MM.1S (cell line): ENCODE results near the gene DUSP8.
"Not testable (repeated sequence)": the region's sequence is repeated elsewhere in the genome, so short reads cannot be mapped to it uniquely, and the experiment has no call there.

Experiments used
- DNase-seq: peaks from one replicate; pipeline ENCODE4 v3.0.0-alpha.2; 2015
- H2AFZ ChIP-seq: fragments of 300-600 bp; sonication (generic); 2 replicates; pipeline ENCODE4 v1.6.0; 2016; ENCODE audit warnings: antibody characterized with exemption, low read length
- H3F3A ChIP-seq: fragments of 300-600 bp; sonication (generic); 2 replicates; pipeline ENCODE4 v1.6.1; 2016; ENCODE audit warnings: mild to moderate bottlenecking, antibody characterized with exemption, low read length, moderate library complexity, mixed read lengths; ENCODE audit not compliant: insufficient read depth
- H3K27ac ChIP-seq: fragments of 300-600 bp; sonication (generic); 2 replicates; pipeline ENCODE4 v1.5.1; 2016; ENCODE audit warnings: mild to moderate bottlenecking, low read length
- H3K27me3 ChIP-seq: fragments of 300-600 bp; sonication (generic); replicated peaks from 2 replicates; pipeline ENCODE4 v1.6.0; 2016; ENCODE audit warnings: low read length; ENCODE audit not compliant: insufficient read depth
- H3K36me3 ChIP-seq: fragments of 300-600 bp; sonication (generic); replicated peaks from 2 replicates; pipeline ENCODE4 v1.6.1; 2016; ENCODE audit warnings: mild to moderate bottlenecking, low read length, mixed read lengths; ENCODE audit not compliant: insufficient read depth
- H3K4me1 ChIP-seq: fragments of 300-600 bp; sonication (generic); 2 replicates; pipeline ENCODE4 v1.6.1; 2016; ENCODE audit warnings: low read length, mixed read lengths
- H3K4me2 ChIP-seq: fragments of 300-600 bp; sonication (generic); 2 replicates; pipeline ENCODE4 v1.6.0; 2016; ENCODE audit warnings: low read depth, low read length
- H3K4me3 ChIP-seq: fragments of 300-600 bp; sonication (generic); 2 replicates; pipeline ENCODE4 v1.5.1; 2016; ENCODE audit warnings: low read length, mixed read lengths
- H3K79me2 ChIP-seq: fragments of 300-600 bp; sonication (generic); 2 replicates; pipeline ENCODE4 v1.6.1; 2016; ENCODE audit warnings: mixed run types, low read length, mixed read lengths
- H3K9ac ChIP-seq: fragments of 300-600 bp; sonication (generic); 2 replicates; pipeline ENCODE4 v1.6.1; 2016; ENCODE audit warnings: low read length, mixed read lengths
- H3K9me2 ChIP-seq: fragments of 300-600 bp; sonication (generic); replicated peaks from 2 replicates; pipeline ENCODE4 v1.6.1; 2016; ENCODE audit warnings: mild to moderate bottlenecking, low read length, mixed read lengths; ENCODE audit not compliant: insufficient read depth
- H3K9me3 ChIP-seq: fragments of 300-600 bp; sonication (generic); replicated peaks from 2 replicates; pipeline ENCODE4 v1.6.1; 2016; ENCODE audit warnings: mild to moderate bottlenecking, low read length, mixed read lengths; ENCODE audit not compliant: insufficient read depth
- H4K20me1 ChIP-seq: fragments of 300-600 bp; sonication (generic); 2 replicates; pipeline ENCODE4 v1.6.1; 2016; ENCODE audit warnings: mild to moderate bottlenecking, low read length, moderate library complexity, mixed read lengths; ENCODE audit not compliant: insufficient read depth
- EZH2 ChIP-seq: fragments of 300-600 bp; sonication (generic); optimal IDR thresholded peaks from 2 replicates; pipeline ENCODE3; 2017; ENCODE audit warnings: low read depth, mild to moderate bottlenecking, antibody characterized with exemption, low read length, mixed read lengths
- EZH2phosphoT487 ChIP-seq: fragments of 300-600 bp; sonication (generic); IDR thresholded peaks from 2 replicates; pipeline ENCODE4 v1.6.1; 2018; ENCODE audit warnings: antibody characterized with exemption, low read length
- TF ChIP-seq, protein P1 (sequence below): fragments of 300-600 bp; sonication (generic); IDR thresholded peaks from 2 replicates; pipeline ENCODE4 v1.5.1; 2016; ENCODE audit warnings: antibody characterized with exemption, low read length, mixed read lengths

Gene DUSP8

GRCh38 chr11:1510928-1511327, 61.1 kb downstream of the DUSP8 start:
- no peak for DNase-seq
- no peaks in the 10 kb centered on the region for H3K9me2 ChIP-seq
- H3K36me3 ChIP-seq = no peaks in the 10 kb centered on the region
- H3K27me3 ChIP-seq = no peaks in the 10 kb centered on the region
- no peak overlapping the region for H3K4me3 ChIP-seq
- no peaks in the 10 kb centered on the region; the same call in 1 of the 2 replicates for H4K20me1 ChIP-seq
- no peak overlapping the region for H3K4me2 ChIP-seq
- H3K9ac ChIP-seq = no peak overlapping the region
- H3F3A ChIP-seq = peaks cover 4% of the 10 kb centered on the region; the same call in 1 of the 2 replicates
- H3K27ac ChIP-seq = no peak overlapping the region
- no peaks in the 10 kb centered on the region for H3K9me3 ChIP-seq
- no peak overlapping the region for H2AFZ ChIP-seq
- H3K79me2 ChIP-seq = peaks cover 30% of the 10 kb centered on the region
- no peak for TF ChIP-seq EZH2
- no peak for TF ChIP-seq EZH2phosphoT487
- TF ChIP-seq, protein P1, sequence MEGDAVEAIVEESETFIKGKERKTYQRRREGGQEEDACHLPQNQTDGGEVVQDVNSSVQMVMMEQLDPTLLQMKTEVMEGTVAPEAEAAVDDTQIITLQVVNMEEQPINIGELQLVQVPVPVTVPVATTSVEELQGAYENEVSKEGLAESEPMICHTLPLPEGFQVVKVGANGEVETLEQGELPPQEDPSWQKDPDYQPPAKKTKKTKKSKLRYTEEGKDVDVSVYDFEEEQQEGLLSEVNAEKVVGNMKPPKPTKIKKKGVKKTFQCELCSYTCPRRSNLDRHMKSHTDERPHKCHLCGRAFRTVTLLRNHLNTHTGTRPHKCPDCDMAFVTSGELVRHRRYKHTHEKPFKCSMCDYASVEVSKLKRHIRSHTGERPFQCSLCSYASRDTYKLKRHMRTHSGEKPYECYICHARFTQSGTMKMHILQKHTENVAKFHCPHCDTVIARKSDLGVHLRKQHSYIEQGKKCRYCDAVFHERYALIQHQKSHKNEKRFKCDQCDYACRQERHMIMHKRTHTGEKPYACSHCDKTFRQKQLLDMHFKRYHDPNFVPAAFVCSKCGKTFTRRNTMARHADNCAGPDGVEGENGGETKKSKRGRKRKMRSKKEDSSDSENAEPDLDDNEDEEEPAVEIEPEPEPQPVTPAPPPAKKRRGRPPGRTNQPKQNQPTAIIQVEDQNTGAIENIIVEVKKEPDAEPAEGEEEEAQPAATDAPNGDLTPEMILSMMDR = no peak
- H3K4me1 ChIP-seq = no peaks in the 10 kb centered on the region

- H3K79me2 ChIP-seq = peaks cover 28% of the 10 kb centered on the region
- not testable (repeated sequence) for H3K9me2 ChIP-seq, H3K4me3 ChIP-seq, H3K27ac ChIP-seq, H3K9ac ChIP-seq, H3K36me3 ChIP-seq, H3K27me3 ChIP-seq, H3K4me1 ChIP-seq, H3K4me2 ChIP-seq, H3K9me3 ChIP-seq, H4K20me1 ChIP-seq, H3F3A ChIP-seq, DNase-seq, H2AFZ ChIP-seq
These were observed 61.7 kb downstream of the DUSP8 start for GRCh38 chr11:1510351-1510750.

DNA sequence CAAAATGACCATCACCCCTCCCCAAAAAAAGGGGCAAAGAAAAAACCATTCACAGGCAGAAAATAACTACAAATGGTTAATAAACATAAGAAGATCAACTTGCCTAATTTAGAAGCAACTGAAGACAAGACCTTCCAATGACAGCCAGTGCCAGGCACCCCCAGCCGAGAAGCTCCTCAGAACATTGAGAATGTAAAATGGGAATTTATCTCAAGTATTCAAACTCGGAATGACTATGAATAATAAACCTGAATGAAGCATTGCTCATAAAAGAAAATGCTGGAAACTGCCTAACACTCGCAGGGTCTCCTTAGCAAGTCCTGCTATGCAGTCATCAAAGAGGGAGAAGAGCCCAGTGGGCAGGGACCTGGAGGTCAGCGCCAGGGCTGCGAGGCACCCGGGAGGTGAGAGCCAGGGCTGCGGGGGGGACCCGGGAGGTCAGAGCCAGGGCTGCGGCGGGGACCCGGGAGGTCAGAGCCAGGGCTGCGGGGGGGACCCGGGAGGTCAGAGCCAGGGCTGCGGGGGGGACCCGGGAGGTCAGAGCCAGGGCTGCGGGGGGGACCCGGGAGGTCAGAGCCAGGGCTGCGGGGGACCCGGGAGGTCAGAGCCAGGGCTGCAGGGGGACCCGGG, 62.3 kb downstream of the DUSP8 start:
- H3K9me2 ChIP-seq = no peaks in the 10 kb centered on the region

GRCh38 chr11:1508986-1509385, 63.1 kb downstream of the DUSP8 start:
- Histone ChIP-seq H3K9me3 (no peaks in the 10 kb centered on the region), H3K79me2 (peaks cover 19% of the 10 kb centered on the region), H3K9ac (no peak overlapping the region), H3K4me1 (no peaks in the 10 kb centered on the region), H3K9me2 (no peaks in the 10 kb centered on the region), H3K36me3 (no peaks in the 10 kb centered on the region), H3K4me2 (no peak overlapping the region), H3F3A (peaks cover 4% of the 10 kb centered on the region; the same call in 1 of the 2 replicates), H4K20me1 (no peaks in the 10 kb centered on the region), H3K27ac (no peak overlapping the region), H3K27me3 (no peaks in the 10 kb centered on the region), H2AFZ (no peak overlapping the region), H3K4me3 (no peak overlapping the region)
- DNase-seq = no peak
- TF ChIP-seq EZH2phosphoT487 (no peak), EZH2 (no peak)
- TF ChIP-seq, protein P1 = no peak

More for the DNA sequence above, 62.3 kb downstream of the DUSP8 start:
- no peaks in the 10 kb centered on the region for H3K36me3 ChIP-seq
- DNase-seq = no peak
- H2AFZ ChIP-seq = no peak overlapping the region
- H3F3A ChIP-seq = peaks cover 4% of the 10 kb centered on the region; the same call in 1 of the 2 replicates
- peaks cover 23% of the 10 kb centered on the region for H3K79me2 ChIP-seq
- no peak overlapping the region for H3K9ac ChIP-seq
- no peaks in the 10 kb centered on the region for H3K27me3 ChIP-seq
- no peak overlapping the region for H3K4me2 ChIP-seq
- H4K20me1 ChIP-seq = no peaks in the 10 kb centered on the region
- no peaks in the 10 kb centered on the region for H3K4me1 ChIP-seq
- TF ChIP-seq EZH2 (no peak), EZH2phosphoT487 (no peak)
- TF ChIP-seq, protein P1 = no peak
- H3K4me3 ChIP-seq = no peak overlapping the region
- H3K27ac ChIP-seq = no peak overlapping the region
- no peaks in the 10 kb centered on the region for H3K9me3 ChIP-seq
